HFFc6 (cell line): ENCODE data around the gene ARHGEF26. TPM values are rescaled to one million over a fixed set of nuclear protein-coding genes. Genes with fewer than 3 reads are reported as not detected.

Experiments used
- DNase-seq: peaks from one replicate; pipeline ENCODE4 v3.0.0-alpha.2; 2018
- H3K27ac Mint-ChIP-seq: 2 replicates; pipeline ENCODE4 v1.8.0; 2020; ENCODE audit warnings: mild to moderate bottlenecking, mixed read lengths
- H3K27me3 Mint-ChIP-seq: 2 replicates; pipeline ENCODE4 v1.8.0; 2021; ENCODE audit warnings: mild to moderate bottlenecking, moderate library complexity, mixed read lengths; ENCODE audit not compliant: insufficient read depth
- H3K36me3 Mint-ChIP-seq: 2 replicates; pipeline ENCODE4 v1.8.0; 2021; ENCODE audit warnings: low read depth, mixed read lengths
- H3K4me1 Mint-ChIP-seq: 2 replicates; pipeline ENCODE4 v1.8.0; 2020; ENCODE audit warnings: low read depth, mixed read lengths
- H3K4me3 Mint-ChIP-seq: 2 replicates; pipeline ENCODE4 v1.8.0; 2020; ENCODE audit warnings: mild to moderate bottlenecking, moderate library complexity, mixed read lengths
- H3K9me3 Mint-ChIP-seq: 2 replicates; pipeline ENCODE4 v1.8.0; 2020; ENCODE audit warnings: mild to moderate bottlenecking, mixed read lengths
- CTCF ChIP-seq: fragments of 200-600 bp; sonication (generic); IDR thresholded peaks from 2 replicates; pipeline ENCODE4 v1.5.0; 2021; ENCODE audit warnings: antibody characterized with exemption, mild to moderate bottlenecking
- total RNA-seq, 6 experiments: library from RNA; stranded (reverse); fragmentation: NEBNext Ultra II Directional; extraction: Animal tissue kit (Norgen Biotek cat#: 25700); gene quantifications; 2 replicates in 1 of 6; 3 replicates in 5 of 6; pipeline ENCODE4 v1.2.3, GENCODE V29; 2021

The ARHGEF26 gene
- total RNA-seq, 6 experiments from 2014 or later, result 0.05 TPM; not detected in 5

GRCh38 chr3:154273381-154273780, 152.2 kb downstream of the ARHGEF26 start:
- no peaks in the 10 kb centered on the region for H3K27me3 Mint-ChIP-seq
- no peak for TF ChIP-seq CTCF
- peaks cover 2% of the 10 kb centered on the region; the same call in 1 of the 2 replicates for H3K9me3 Mint-ChIP-seq
- H3K4me1 Mint-ChIP-seq, result peaks cover 6% of the 10 kb centered on the region; the same call in 1 of the 2 replicates
- DNase-seq, result no peak
- H3K36me3 Mint-ChIP-seq, result peaks cover 49% of the 10 kb centered on the region
- H3K27ac Mint-ChIP-seq, result no peak overlapping the region
- no peak overlapping the region for H3K4me3 Mint-ChIP-seq

- H3K9me3 Mint-ChIP-seq, result no peaks in the 10 kb centered on the region
- no peaks in the 10 kb centered on the region for H3K27me3 Mint-ChIP-seq
- no peak for DNase-seq
- no peak overlapping the region for H3K27ac Mint-ChIP-seq
- no peak overlapping the region for H3K4me3 Mint-ChIP-seq
- H3K36me3 Mint-ChIP-seq, result peaks cover 39% of the 10 kb centered on the region
- TF ChIP-seq CTCF, result no peak
- H3K4me1 Mint-ChIP-seq, result peaks cover 2% of the 10 kb centered on the region; the same call in 1 of the 2 replicates
Measured at GRCh38 chr3:154274348-154274747, 153.2 kb downstream of the ARHGEF26 start.

GRCh38 chr3:154275292-154275691, 154.1 kb downstream of the ARHGEF26 start:
- Mint-ChIP-seq H3K4me3 (no peak overlapping the region), H3K27ac (no peak overlapping the region), H3K36me3 (peaks cover 32% of the 10 kb centered on the region), H3K9me3 (no peaks in the 10 kb centered on the region), H3K27me3 (no peaks in the 10 kb centered on the region), H3K4me1 (no peaks in the 10 kb centered on the region)
- DNase-seq, result no peak
- no peak for TF ChIP-seq CTCF

- H3K4me3 Mint-ChIP-seq, result no peak overlapping the region
- TF ChIP-seq CTCF, result no peak
- H3K27ac Mint-ChIP-seq, result no peak overlapping the region
- H3K4me1 Mint-ChIP-seq, result no peaks in the 10 kb centered on the region
- H3K27me3 Mint-ChIP-seq, result no peaks in the 10 kb centered on the region
- peaks cover 32% of the 10 kb centered on the region for H3K36me3 Mint-ChIP-seq
- DNase-seq, result no peak
- no peaks in the 10 kb centered on the region for H3K9me3 Mint-ChIP-seq
Measured at GRCh38 chr3:154275965-154276364, 154.8 kb downstream of the ARHGEF26 start.

GRCh38 chr3:154280161-154280560, 159.0 kb downstream of the ARHGEF26 start:
- Mint-ChIP-seq H3K9me3 (no peaks in the 10 kb centered on the region), H3K27ac (no peak overlapping the region), H3K4me3 (no peak overlapping the region), H3K4me1 (no peaks in the 10 kb centered on the region), H3K36me3 (peaks cover 24% of the 10 kb centered on the region), H3K27me3 (no peaks in the 10 kb centered on the region)
- DNase-seq, result no peak
- no peak for TF ChIP-seq CTCF

- H3K27ac Mint-ChIP-seq, result peak overlapping the region; percentile 42; the same call in 1 of the 2 replicates
- no peaks in the 10 kb centered on the region for H3K9me3 Mint-ChIP-seq
- H3K4me1 Mint-ChIP-seq, result no peaks in the 10 kb centered on the region
- H3K36me3 Mint-ChIP-seq, result peaks cover 32% of the 10 kb centered on the region
- H3K27me3 Mint-ChIP-seq, result no peaks in the 10 kb centered on the region
- DNase-seq, result no peak
- TF ChIP-seq CTCF, result no peak
- H3K4me3 Mint-ChIP-seq, result no peak overlapping the region
Measured at GRCh38 chr3:154285221-154285620, 164.0 kb downstream of the ARHGEF26 start.
